ENCODE results near the gene FLNC. TPM values are rescaled to one million over a fixed set of nuclear protein-coding genes. Genes with fewer than 3 reads are reported as not detected.

Gene FLNC
- total and polyA plus RNA-seq, 9 of the 15 experiments (the other 6 are each of a cell fraction or from before 2014, with no cell fraction given), result 0.90 to 155 (median 28.8) TPM

DNA sequence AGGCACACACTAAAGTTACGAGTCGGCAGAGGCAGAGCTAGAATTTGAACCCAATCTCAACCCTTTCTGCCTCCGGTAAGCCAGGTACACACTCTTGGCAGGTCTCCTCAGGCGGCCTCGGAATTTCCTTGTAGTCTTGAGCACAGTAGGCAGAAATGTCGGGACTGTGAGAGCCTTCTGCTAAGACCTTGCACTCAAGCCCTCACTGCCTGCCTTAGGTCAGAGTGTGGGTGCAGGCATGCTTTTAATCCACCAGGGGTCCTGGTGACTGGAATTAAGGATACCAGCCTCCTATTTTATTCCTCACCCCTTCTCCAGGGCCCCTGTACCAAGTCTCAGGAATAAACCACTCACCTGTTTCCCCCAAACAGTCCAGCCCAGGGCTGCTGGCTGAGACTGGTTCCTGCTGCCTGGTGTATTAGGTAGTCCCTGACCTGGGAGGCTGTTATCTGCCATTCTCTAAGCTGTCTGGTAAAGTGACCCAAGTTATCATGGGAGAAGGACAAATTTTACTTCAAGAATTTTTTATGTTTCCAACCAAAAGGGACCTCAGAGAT, 33.3 kb downstream of the FLNC start (continued):
- TF ChIP-seq, protein P1, sequence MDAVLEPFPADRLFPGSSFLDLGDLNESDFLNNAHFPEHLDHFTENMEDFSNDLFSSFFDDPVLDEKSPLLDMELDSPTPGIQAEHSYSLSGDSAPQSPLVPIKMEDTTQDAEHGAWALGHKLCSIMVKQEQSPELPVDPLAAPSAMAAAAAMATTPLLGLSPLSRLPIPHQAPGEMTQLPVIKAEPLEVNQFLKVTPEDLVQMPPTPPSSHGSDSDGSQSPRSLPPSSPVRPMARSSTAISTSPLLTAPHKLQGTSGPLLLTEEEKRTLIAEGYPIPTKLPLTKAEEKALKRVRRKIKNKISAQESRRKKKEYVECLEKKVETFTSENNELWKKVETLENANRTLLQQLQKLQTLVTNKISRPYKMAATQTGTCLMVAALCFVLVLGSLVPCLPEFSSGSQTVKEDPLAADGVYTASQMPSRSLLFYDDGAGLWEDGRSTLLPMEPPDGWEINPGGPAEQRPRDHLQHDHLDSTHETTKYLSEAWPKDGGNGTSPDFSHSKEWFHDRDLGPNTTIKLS (IDR thresholded peaks at IDR 0.05; ENCODE audit: borderline replicate concordance, low read depth), result no peak
- no peak for TF ChIP-seq FUS (optimal IDR thresholded peaks at IDR 0.05; ENCODE audit: low read depth, low read length)
- TF ChIP-seq FOSL1 (tag; conservative IDR thresholded peaks at IDR 0.05), result no peak
- TF ChIP-seq SIN3A (IDR thresholded peaks at IDR 0.05; ENCODE audit: borderline replicate concordance in 2 of 2, control insufficient read depth in 1 of 2, low read depth in 2 of 2, low read length in 2 of 2), result 0 out of 4 replicates have a peak, but pooled peaks of 1 of the 2 experiments have one; percentile 16
- TF ChIP-seq RBM17 (IDR thresholded peaks at IDR 0.05; ENCODE audit: borderline replicate concordance, low read depth, low read length), result no peak
- no peak for TF ChIP-seq ZNF79 (CRISPR knock-in tag; IDR thresholded peaks at IDR 0.05; ENCODE audit: low read depth)
- TF ChIP-seq, protein P2, sequence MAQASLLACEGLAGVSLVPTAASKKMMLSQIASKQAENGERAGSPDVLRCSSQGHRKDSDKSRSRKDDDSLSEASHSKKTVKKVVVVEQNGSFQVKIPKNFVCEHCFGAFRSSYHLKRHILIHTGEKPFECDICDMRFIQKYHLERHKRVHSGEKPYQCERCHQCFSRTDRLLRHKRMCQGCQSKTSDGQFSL (CRISPR knock-in tag; IDR thresholded peaks at IDR 0.05), result no peak
- TF ChIP-seq, protein P2 (tag; IDR thresholded peaks at IDR 0.05), result peak in 1 of 2 experiments; percentile 18; a peak in 1 of 4 replicates
- TF ChIP-seq, protein P3, sequence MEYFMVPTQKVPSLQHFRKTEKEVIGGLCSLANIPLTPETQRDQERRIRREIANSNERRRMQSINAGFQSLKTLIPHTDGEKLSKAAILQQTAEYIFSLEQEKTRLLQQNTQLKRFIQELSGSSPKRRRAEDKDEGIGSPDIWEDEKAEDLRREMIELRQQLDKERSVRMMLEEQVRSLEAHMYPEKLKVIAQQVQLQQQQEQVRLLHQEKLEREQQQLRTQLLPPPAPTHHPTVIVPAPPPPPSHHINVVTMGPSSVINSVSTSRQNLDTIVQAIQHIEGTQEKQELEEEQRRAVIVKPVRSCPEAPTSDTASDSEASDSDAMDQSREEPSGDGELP (CRISPR knock-in tag; IDR thresholded peaks at IDR 0.05; ENCODE audit: borderline replicate concordance), result 0 out of 2 replicates have a peak, but pooled peaks have one; percentile 33
- no peak for TF ChIP-seq KLF10 (CRISPR knock-in tag; IDR thresholded peaks at IDR 0.05)
- no peak for TF ChIP-seq ZNF431 (CRISPR knock-in tag; IDR thresholded peaks at IDR 0.05)
- no peak for TF ChIP-seq RFX5 (IDR thresholded peaks at IDR 0.05; ENCODE audit: low read depth, low read length)
- no peak for TF ChIP-seq ZNF41 (CRISPR knock-in tag; conservative IDR thresholded peaks at IDR 0.05)
